ENCODE data around the gene ZNF839.
"Not testable (repeated sequence)": the region's sequence is repeated elsewhere in the genome, so short reads cannot be mapped to it uniquely, and the experiment has no call there.

Gene ZNF839

DNA sequence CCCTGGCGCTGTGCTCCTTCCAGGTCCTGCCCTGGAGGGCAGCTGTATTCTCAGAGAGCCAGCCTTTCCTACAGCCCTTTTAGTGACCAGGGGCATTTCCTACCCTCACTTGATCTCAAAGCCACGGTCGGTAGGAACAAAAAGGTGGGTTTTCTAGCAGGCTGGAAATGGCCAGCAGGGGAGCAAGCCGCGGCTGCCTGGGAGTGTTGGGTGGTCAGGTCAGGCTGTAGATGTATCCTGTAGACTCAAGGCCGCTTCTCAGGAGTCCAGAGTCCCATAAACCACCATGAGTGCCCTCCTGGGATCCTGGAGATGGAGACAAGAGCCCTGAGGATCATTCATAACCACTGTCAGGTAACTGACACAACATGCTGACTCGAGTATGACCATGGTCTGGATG lies 24.5 kb downstream of the ZNF839 start:
- no peak for DNase-seq

DNA sequence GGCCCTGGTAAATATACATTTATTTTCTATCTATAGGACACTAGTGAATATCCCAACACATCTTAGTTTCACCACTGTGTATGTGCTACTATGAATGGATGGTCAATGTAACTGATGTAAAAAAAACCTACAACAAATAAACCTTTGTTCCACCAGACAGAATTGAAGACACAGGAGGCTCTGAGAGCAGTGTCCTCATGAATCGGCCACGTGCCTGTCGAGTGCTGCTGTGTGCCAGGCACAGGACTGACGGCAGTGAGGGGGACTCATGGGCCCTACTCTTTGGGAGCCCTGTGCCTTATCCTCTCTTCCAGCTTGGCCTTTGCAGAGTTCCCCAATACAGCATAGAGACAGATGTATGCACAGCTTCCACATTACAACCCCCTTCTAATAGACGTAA lies 24.9 kb downstream of the ZNF839 start:
- DNase-seq, result no peak

DNA sequence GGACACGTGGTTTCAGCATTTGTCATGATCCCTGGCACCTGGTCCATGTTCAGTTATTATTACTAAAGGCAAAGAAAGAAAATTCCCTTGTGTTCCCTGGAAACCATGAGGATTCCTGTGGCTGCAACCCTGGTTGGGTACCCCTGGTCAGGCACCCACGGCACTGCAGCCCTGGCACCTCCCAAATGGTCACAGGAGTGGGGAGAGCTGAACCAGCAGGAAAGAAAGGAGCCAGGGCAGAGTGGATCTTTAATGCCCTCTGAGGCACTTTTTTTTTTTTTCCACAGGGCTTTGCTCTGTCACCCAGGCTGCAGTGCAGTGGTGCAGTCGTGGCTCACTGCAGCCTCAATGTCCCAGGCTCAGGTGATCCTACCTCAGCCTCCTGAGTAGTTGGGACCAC lies 25.7 kb downstream of the ZNF839 start:
- DNase-seq, result no peak

DNA sequence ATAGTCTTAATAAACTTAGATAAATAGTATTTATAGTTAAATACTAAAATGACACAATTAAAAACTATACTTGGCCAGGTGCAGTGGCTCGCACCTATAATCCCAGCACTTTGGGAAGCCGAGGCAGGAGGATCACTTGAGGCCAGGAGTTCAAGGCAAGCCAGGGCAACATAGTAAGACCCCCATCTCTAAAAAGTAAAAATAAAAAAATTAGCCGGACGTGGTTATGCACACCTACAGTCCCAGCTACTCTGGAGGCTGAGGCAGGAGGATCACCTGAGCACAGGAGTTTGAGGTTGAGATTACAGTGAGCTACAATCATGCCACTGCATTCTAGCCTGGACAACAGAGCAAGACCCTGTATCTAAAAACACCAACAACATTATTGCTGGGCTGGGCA lies 27.1 kb downstream of the ZNF839 start:
- DNase-seq, result no peak

DNA sequence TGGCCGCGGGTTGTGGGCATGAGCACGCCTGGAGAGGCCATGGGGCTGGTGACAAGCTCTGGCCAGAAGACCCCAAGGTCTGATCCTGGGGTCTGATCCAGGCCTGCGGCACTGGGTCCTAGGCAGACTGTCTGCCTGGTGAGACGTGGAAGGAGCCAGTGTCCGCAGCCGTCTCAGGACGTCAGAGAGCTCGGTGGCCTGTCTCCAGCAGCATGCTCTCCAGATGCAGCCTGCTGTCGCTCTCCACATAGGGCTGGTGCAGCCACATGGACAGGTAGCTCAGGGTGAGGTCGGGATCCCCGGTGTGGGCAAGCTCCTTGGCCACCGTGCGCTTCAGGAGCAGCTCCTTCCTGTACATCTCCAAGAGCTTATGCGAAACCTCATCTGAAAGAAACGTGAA lies 28.8 kb downstream of the ZNF839 start:
- no peak for DNase-seq

DNA sequence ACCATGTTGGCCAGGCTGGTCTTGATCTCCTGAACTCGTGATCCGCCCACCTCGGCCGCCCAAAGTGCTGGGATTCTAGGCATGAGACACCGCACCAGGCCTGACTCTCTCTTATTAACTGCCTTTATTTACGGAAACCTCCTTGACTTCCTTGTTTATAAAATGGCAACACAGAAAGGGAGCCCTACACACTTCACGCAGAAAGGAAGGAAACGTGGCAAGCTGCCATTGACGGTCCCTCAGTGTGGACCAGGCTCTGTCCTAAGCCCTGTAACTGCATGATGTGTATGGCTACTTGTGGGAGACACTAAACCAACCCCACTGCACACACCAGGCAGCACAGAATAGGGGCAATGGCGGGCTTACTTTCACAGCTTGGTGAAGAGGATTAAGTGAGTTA lies 31.5 kb downstream of the ZNF839 start:
- no peak for DNase-seq

DNA sequence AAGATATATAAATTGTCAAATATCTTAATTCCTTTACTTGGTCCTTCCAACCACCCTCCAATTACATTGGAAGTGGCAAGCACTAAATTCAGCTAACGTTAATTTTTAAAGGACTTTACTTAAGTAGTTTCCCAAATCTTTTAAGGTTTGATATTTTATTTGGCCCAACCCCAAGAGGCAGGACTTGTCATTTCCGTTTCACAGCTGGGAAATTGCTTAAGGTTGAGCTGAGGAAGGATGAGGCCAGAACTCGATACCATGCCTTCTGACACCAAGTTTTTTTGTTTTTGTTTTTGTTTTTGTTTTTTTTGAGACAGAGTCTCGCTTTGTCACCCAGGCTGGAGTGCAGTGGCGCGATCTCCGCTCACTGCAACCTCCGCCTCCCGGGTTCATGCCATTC lies 32.0 kb downstream of the ZNF839 start:
- not testable (repeated sequence) for DNase-seq

DNA sequence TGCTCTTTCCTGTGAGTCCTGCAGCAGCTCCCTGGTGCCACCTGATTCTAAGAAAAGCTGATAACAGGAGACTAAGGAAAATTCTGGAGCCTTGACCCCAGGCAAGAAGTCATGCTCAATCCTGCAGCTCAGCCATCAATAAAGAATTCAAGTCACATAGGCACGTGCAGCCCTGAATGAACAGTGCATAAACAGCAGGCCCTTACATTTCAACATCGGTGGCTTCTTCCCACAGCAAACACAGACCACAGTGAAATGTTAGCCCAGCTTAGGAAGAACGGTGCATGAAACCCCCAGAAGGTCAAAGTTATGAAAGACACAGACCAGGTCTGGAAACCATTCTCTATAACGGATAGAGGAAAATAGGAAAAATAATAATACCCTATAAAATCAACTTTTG lies 32.7 kb downstream of the ZNF839 start:
- no peak for DNase-seq

DNA sequence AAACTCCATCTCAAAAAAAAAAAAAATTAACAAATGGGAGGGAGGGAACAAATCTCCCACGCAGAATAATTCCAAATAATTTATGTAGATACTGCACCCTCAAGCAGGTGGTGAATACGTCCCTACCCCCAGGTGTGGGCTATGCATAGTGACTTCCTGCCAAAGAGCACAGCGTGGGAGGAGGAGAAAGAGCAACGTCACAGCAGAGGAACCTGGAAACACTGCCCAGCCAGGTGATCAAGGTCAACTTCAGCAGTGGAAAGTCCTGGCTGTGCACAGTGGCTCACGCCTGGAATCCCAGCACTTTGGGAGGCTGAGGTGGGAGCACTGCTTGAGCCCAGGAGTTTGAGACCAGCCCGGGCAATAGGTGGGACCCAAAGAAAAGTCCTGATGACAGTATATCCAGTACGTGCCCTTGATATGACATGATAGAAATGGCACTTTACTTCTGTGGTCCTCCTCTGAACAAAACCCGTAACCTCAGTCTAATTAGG lies 33.6 kb downstream of the ZNF839 start:
- no peak for DNase-seq

DNA sequence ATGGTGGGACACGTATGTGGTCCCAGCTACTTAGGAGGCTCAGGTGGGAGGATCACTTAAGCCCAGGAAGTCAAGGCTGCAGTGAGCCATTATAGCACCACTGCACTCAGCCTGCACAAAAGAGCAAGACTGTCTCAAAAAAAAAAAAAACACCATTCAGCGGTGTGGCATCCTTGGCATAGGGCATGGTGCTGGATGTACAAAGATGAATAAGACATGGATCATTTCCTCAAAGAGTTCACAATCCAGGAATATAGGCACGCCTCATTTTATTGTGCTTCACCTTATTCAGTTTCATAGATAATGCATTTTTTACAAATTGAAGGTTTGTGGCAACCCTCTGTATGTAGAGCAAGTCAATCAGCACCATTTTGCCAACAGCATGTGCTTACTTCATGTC lies 36.7 kb downstream of the ZNF839 start:
- no peak for DNase-seq

DNA sequence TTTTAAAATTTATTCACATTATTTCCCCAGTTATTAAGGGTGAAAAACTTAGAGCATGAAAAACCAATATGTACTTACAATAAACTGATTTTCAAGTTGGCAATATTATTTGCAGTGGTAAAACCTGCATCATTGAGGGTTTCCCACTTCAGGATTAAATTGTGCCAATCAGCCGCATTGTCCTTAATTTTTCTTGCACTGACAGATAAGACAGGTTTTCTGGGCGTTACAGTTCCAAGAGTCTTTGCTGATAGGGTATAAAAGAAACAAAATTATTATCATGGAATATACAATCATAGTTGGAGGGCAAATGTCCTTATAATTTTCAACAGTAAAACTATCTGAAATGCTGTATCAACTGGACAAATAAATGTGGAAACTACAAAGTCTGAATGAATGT lies 39.8 kb downstream of the ZNF839 start:
- DNase-seq, result no peak

DNA sequence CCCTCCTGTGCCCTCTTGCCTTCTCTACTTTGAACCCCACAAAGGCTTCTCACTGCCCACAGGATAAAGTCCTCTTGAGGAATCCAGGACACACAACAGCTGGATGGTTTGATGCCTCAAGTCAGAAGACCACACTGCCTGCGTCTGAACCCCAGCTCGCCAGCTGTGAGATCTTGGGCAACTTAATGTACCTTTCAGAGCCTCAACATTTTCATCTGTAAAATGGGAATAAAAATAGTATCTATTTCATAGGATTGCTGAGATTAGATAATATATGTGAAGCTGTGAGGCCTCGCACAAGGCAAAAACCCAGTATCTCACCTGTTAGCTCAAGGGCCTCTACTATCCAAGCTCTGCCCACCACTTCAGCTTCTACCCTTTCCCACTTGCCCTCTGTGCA lies 40.8 kb downstream of the ZNF839 start:
- no peak for DNase-seq

DNA sequence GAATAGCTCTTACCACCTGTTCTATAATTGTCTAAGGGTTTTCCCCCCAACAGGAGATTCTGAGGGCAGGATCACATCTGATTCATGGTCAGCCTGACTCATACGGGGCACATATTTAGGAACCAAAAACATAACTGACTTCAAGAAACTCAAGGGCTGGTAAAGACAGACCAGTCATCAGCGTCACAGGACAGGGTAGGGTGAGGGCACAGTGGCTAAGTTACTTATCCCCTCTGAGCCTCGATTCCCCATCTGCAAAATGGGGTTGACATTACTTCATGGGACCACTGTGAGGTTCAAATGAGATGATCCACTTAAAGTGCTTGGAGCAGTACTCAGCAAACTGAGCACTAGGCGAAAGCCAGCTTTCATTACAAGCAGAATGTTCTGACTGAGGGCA lies 42.5 kb downstream of the ZNF839 start:
- DNase-seq, result peak; percentile 72

DNA sequence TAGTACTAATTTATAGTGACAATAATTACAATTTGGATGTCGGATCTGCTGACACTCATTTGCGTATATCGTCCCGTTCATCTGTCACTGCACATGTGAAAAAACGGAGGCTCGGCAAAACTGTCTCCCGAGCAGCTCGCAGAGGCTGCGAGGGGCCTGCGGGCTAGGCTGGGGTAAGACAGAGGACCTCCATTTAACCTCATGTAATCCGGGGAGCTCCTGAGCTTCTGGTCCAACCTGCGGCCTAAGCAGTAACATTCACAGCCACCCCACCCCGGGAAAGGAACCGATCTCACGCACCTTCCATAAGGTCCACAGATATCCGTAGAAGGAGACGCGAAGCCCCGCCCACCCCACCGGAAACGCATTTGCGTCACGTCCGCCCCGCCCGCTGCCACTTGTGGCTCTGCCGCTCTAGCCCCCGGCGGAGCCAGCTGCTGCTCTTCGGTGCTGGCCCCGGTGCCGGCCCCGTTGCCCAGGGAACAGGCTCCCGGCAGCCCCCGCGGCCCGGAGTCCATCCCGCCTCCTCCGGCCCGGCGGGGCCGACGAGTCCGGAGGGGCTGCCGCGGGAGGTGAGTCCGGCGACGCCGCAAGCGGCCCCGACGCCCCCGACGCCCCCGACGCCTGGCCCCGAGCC lies 43.1 kb downstream of the ZNF839 start, which contains the start of the genes CINP and TECPR2:
TSS of gene CINP (minus strand) at position 346 of the 637 bp plus-strand sequence. CDS start at position 307, 39 bp downstream.
TSS of gene TECPR2 (plus strand) at position 397 of the 637 bp plus-strand sequence. CDS start 13,781 bp downstream, outside the sequence.
- peak; percentile 98 for DNase-seq

DNA sequence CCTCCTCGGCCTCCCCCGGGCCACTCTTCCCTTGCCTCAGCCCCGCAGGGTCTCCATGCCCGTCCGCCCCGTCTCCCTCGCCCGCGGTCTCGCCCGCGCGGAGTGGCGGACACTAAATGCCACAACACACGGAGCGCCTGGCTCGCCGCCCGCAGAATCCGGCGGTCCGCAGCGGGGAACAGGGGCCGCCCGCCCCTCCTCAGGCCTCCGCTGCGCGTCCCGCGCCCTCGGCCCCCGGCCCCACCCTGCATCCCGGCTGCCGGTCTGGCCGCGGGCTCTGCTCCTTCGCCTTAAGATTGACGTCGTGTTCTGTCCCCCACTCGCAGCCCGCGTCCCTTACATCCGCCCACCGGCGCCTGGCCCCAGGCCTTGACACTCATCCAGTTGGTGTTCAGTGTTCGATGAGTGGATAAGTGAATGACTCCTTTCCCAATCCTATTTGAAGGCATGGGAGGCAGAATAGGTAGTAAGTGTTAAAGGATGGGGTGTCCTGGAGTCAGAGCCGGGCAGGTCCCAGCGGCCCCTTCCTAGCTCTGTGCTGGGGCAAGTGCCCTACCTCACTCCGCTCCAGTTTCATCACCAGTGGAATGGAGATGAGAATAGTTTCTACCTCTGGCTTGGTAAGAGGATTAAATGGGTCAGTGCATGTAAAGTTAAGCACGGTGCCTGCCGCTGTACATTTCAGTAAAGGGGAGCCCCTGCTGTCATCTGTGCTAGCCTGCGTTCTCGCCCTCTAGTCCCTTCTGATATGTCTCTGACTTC lies 43.8 kb downstream of the ZNF839 start:
- DNase-seq, result peak; percentile 57

DNA sequence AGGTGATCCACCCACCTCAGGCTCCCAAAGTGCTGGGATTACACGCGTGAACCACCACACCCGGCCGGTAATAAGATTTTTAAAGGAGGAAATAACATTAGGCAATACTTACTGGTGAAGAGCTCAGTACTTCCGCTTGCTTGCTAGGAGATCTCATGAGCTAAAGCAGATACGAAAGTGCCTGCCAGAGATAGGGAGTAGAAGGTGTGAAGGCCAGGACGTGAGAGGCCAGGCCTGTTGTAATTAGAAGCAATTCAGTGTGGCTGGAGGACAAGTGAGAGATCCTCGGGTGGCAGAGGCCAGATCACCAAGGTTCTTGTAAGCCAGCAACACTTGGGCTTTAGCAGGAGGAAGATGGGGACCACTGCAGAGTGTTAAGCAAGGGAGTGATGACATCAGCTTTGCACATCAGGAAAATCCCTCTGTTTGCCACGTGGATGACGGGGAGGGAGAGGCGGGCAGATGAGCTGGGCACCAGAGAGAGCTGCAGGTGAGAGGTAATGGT lies 50.8 kb downstream of the ZNF839 start:
- no peak for DNase-seq

DNA sequence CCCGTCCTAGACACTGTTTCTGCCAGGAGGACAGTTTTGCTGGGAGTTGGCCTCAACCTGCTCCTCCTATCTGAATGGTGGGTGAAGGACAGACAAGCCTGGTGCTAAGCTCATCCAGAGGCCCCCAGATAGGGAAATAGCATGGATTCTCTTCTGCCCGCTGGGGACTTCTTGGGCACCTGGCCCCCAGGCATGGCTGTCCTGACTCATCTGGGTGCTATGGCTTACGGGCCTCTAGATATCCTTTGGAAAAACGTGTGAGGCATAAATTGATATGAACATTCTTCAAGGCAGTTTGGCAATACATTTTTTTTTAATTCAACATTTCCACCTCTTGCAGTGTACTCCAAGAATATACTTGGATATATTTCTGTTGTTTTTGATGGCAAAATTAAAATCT lies 51.8 kb downstream of the ZNF839 start:
- no peak for DNase-seq

DNA sequence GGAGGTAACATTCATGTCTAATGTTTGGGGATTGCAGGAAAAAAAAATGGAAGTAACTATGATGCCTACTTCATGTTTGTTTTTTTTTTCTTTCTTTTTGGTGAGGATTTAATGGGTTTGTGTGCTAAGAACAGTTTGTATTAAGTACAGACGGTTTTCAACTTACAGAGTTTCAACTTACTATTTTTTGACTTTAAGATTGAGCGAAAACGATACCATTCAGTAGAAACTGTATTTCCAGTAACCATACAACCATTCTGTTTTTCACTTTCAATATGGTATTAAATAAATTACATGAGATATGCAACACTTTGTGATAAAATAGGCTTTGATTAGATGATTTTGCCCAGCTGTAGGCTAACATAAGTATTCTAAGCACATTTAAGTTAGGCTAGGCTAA lies 53.6 kb downstream of the ZNF839 start:
- DNase-seq, result no peak

DNA sequence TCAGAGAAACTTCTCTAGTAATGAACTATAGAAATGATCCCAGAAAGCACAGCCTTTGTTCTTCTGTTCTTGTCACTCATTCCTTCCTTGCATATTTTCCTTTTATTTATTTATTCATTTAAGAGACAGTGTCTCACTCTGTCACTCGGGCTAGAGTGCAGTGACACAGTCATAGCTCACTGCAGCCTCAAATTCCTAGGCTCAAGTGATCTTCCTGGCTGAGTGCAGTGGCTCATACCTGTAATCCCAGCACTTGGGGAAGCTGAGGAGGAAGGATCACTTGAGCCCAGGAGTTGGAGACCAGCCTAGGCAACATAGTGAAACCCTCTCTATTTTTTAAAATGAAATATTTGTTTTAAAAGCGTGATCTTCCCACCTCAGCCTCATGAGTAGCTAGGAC lies 54.7 kb downstream of the ZNF839 start:
- no peak for DNase-seq

DNA sequence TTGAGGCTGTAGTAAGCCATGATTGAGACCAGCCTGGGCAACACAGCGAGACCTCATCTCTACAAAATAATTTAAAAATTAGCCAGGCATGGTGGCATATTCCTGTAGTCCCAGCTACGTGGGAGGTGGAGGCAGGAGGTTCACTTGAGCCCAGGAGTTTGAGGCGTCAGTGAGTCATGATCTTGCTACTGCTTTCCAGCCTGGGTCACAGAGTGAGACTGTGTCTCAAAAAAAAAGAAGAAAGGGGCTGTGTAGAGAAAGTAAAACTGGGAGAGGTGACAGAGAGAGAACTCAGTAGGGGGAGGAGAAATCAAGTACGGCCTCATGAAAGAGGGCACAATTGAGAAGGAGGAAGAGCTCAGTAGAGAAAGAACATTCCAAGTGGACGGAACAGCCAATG lies 55.6 kb downstream of the ZNF839 start:
- no peak for DNase-seq

DNA sequence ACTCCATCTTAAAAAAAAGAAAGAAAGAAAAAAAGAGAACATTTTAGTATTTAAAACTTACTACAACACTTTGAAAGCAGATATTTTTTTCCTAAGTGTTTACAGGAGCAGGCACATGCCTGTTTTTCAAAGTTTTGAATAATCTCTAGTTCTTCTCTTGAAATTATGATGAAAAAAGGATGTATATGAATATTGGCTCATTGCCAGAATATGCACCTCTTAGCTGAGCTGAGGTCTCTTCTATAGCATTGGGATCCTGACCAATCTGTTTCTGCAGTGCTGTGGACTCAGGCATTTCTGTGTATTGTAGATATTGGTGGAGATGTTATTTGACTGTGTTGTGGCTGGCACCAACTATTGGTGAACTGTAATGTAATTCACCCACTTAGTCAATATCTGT lies 58.1 kb downstream of the ZNF839 start:
- DNase-seq, result no peak

DNA sequence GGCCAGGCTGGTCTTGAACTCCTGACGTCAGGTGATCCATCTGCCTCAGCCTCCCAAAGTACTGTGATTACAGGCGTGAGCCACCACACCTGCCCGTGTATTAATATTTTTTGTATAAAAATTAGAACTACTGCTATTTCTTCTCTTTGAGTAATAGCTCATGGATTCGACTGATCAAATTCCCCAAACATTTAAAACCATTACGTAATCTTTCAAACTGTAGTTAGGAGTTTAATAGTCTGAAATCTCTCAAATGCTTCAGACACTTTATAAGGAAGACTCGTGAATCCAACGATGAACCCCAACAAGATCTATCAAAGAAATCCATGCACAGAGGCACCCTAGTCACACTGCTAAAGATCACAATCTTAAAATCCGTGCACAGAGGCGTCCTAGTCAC lies 59.3 kb downstream of the ZNF839 start:
- DNase-seq, result no peak

DNA sequence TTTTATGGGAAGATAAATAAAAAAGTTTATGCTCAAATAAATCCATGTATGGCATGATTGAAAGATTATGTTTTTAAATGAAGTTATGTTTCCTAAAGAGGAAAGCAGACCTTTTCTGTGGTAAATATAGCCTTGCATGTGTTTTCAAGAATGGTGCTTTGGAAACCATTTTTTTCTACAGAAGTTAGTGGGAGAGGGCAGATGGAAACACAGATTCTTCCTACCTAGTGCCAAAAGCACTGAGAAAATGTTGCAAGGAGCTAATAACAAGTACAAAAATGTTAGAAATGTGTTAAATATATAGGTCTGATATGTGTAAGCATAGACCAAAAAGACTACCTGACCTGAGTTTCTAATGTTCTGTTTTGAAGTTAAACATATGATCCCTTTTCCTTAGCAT lies 67.5 kb downstream of the ZNF839 start:
- DNase-seq, result no peak

DNA sequence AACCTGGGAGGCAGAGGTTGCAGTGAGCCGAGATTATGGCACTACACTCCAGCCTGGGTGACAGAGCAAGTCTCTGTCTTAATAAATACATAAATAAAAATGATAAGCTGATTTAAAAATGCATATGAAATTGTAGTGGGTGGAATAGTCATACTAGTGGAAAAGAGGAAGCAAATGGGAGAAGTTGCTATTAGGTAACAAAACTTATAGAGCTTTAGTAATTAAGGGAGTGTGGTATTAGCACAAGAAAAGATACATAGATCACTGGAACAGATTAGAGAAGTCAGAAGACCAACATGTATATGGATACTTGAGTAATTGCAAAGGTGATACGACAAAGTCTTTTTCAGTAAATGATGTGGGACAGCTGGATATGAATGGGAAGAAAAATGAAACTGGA lies 69.7 kb downstream of the ZNF839 start:
- DNase-seq, result no peak
